Measurements from ENCODE around the gene RUVBL2. TPM values are rescaled to one million over a fixed set of nuclear protein-coding genes. Genes with fewer than 3 reads are reported as not detected.

The RUVBL2 gene
- 354 and 391 TPM in 2 replicates for total RNA-seq (2012; rRNA removed)
- polyA plus RNA-seq (2012; rRNA removed): 196 and 225 TPM in 2 replicates
- 139 and 243 TPM in 2 replicates for polyA plus RNA-seq (2012; cell fraction: cytosol; rRNA removed)
- polyA plus RNA-seq (2012; cell fraction: nucleus; rRNA removed; ENCODE audit: low replicate concordance): 158 and 323 TPM in 2 replicates
- percentile 52 among the genes with signal in this experiment for Bru-seq, nascent RNA
- BruChase-seq, experiment 1, labeled RNA remaining after a 6-hour chase: percentile 58 among the genes with signal in this experiment
- BruChase-seq, experiment 2, labeled RNA remaining after a 2-hour chase: percentile 49 among the genes with signal in this experiment
- long read RNA-seq, transcript RUVBL2-206 (15 exons, 2,009 nt): major isoform, 58 of 92 reads
- long read RNA-seq, partial matches to known transcripts: 25 of 92 reads
- long read RNA-seq, other reads (novel, unspliced or antisense): 5 of 92 reads

DNA sequence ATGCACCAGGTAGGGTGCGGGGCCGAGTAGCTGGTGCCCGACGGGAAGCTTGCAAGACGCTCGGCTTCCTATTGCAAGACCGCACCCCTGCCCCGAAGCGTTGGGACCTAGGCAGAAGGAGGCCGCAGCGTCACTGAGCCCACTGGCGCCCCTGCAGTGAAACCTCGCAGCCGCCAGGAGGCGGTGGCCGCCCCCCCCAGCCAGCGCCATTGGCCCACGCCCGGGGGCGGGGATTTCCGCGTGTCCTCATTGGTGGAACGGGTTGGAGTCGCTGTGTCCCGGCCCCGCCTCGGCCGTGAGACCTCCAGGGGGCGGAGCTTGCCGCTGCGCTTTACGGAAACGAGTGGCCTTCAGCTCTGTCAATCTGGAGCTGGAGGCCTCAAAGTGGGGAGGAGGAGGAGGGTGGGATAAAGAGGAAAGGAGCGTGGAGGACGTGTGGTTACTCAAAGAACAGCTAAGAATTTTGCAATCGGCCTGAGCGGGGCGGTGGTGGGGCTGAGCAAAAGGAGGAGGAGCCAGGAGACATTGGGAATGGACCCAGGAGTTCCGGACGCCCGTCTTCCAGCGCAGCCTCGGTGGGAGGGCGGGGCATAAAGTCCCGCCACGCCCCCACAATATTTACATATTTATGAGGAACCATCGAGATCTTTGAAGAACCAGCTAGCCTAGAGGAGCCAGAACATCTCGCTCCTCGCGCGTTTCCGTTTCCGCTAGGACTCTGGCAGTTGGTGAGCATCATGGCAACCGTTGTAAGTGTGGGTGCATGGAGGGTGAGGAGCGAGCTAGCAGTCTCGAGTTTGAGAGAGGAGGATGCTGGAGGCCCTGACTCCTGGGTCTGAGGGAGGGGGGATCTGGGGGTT is at the start of gene RUVBL2, which contains the start of gene GYS1:
TSS of gene RUVBL2 (plus strand) at position 713 of the 860 bp plus-strand sequence. CDS start at position 738, 25 bp downstream.
TSS of gene GYS1 (minus strand) at position 135 of the 860 bp plus-strand sequence. CDS start 197 bp downstream, outside the sequence.
- Histone ChIP-seq H2AK5ac (ENCODE audit: low read depth, low read length) (peak within 1 kb of the TSS; percentile 93), H4K8ac (ENCODE audit: low read depth in 2 of 2, low read length in 2 of 2) (peak within 1 kb of the TSS; percentile 48 to 75), H3K36me3 (ENCODE audit: control insufficient read depth, insufficient read depth, low read length) (peaks cover 12% of the 10 kb centered on the region), H3K4me3 (ENCODE audit: insufficient read depth, low read depth, low read length) (peak within 1 kb of the TSS; percentile 78), H3K4ac (ENCODE audit: low read depth, low read length) (peak within 1 kb of the TSS; percentile 93), H3K18ac (ENCODE audit: low read depth, low read length) (peak within 1 kb of the TSS; percentile 35), H3K27me3 (ENCODE audit: control insufficient read depth, insufficient read depth, low read length) (no peaks in the 10 kb centered on the region), H2BK120ac (ENCODE audit: low read depth, low read length) (peak within 1 kb of the TSS; percentile 54; the same call in 1 of the 2 replicates), H4K20me1 (ENCODE audit: insufficient read depth, low read length) (peaks cover 27% of the 10 kb centered on the region), H2AK9ac (replicated peaks; ENCODE audit: low read depth, low read length, poor library complexity) (peak within 1 kb of the TSS; percentile 95), H3K4me1 (ENCODE audit: control insufficient read depth, insufficient read depth, low read length) (peaks cover 12% of the 10 kb centered on the region), H2AFZ (replicated peaks; ENCODE audit: low read length, poor library complexity) (peak within 1 kb of the TSS; percentile 88), H2BK5ac (ENCODE audit: low read depth, low read length, poor library complexity, severe bottlenecking) (peak within 1 kb of the TSS; percentile 77), H4K5ac (ENCODE audit: low read depth, low read length) (peak within 1 kb of the TSS; percentile 41; the same call in 1 of the 2 replicates), H2BK20ac (ENCODE audit: low read depth, low read length) (no peak within 1 kb of the TSS), H4K91ac (ENCODE audit: insufficient read depth, low read depth, low read length) (peak within 1 kb of the TSS; percentile 91), H3K4me2 (ENCODE audit: low read depth, low read length) (peak within 1 kb of the TSS; percentile 98), H3K9me3 (ENCODE audit: control insufficient read depth, insufficient read depth, low read length) (no peaks in the 10 kb centered on the region), H3K56ac (ENCODE audit: extremely low read depth, insufficient read depth, low read length) (peak within 1 kb of the TSS; percentile 68), H3K9ac (ENCODE audit: low read depth, low read length) (peak within 1 kb of the TSS; percentile 92), H3K14ac (replicated peaks; ENCODE audit: low read depth, low read length) (peak within 1 kb of the TSS; percentile 93), H3K27ac (ENCODE audit: insufficient read depth, low read length) (peak within 1 kb of the TSS; percentile 85), H3K79me1 (ENCODE audit: low read depth in 1 of 2, low read length in 2 of 2) (peaks cover 16 to 73% of the 10 kb centered on the region in 2 experiments), H3K9me1 (ENCODE audit: insufficient read depth, low read length) (0 out of 2 replicates have a peak, but pooled peaks cover 3% of the 10 kb centered on the region), H2BK15ac (ENCODE audit: low read depth, low read length) (peak within 1 kb of the TSS; percentile 12; the same call in 1 of the 3 replicates), H3K23ac (ENCODE audit: low read depth, low read length) (peak within 1 kb of the TSS; percentile 94)
- 0% methylated on average over 16 of the region's 56 CpGs; no CpG with 5 or more reads in 1 of the 2 experiments for WGBS, 2 experiments (ENCODE audit: extremely low coverage in 2 of 2, insufficient read length in 1 of 2)
- BruUV-seq (replicated peaks): no TSS peak
- CTCF ChIA-PET: interaction anchor here (0.6 to 1.9 kb wide), 17 partner anchors 10 to 277 kb away, joined by 3 to 9 read pairs (median 4); no protein-coding TSS in a partner anchor
- intact Hi-C loops (cut with micrococcal nuclease) (loop anchor here (5.0 to 10.0 kb wide), 3 partner anchors 64 to 211 kb away; partner anchors contain the start of genes CGB7 and KCNA7), in situ Hi-C loops (cut with MboI; ENCODE audit: low sequenced_read_pairs) (no loop called here), dilution Hi-C loops (cut with HindIII; ENCODE audit: low sequenced_read_pairs, unreplicated experiment) (no loop called here)
- TF ChIP-seq RCOR1 (IDR thresholded peaks at IDR 0.05; ENCODE audit: insufficient replicate concordance, low read length): no peak
- 0 out of 2 replicates have a peak, but pooled peaks have one; percentile 1 for TF ChIP-seq RAD21 (IDR thresholded peaks at IDR 0.05; ENCODE audit: low read length)
- TF ChIP-seq CHD1 (IDR thresholded peaks at IDR 0.05; ENCODE audit: low read depth, low read length): no peak
- peak; percentile 77 for TF ChIP-seq POLR2A (IDR thresholded peaks at IDR 0.05; ENCODE audit: low read depth, low read length)
- peak; percentile 35 for TF ChIP-seq SMC3 (IDR thresholded peaks at IDR 0.05; ENCODE audit: low read depth, low read length)
- TF ChIP-seq, protein P1, sequence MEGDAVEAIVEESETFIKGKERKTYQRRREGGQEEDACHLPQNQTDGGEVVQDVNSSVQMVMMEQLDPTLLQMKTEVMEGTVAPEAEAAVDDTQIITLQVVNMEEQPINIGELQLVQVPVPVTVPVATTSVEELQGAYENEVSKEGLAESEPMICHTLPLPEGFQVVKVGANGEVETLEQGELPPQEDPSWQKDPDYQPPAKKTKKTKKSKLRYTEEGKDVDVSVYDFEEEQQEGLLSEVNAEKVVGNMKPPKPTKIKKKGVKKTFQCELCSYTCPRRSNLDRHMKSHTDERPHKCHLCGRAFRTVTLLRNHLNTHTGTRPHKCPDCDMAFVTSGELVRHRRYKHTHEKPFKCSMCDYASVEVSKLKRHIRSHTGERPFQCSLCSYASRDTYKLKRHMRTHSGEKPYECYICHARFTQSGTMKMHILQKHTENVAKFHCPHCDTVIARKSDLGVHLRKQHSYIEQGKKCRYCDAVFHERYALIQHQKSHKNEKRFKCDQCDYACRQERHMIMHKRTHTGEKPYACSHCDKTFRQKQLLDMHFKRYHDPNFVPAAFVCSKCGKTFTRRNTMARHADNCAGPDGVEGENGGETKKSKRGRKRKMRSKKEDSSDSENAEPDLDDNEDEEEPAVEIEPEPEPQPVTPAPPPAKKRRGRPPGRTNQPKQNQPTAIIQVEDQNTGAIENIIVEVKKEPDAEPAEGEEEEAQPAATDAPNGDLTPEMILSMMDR (conservative IDR thresholded peaks at IDR 0.05; ENCODE audit: low read depth, low read length): peak; percentile 99
- peak; percentile 68; the same call in 1 of the 2 replicates for TF ChIP-seq MXI1 (IDR thresholded peaks at IDR 0.05; ENCODE audit: borderline replicate concordance, low read depth, low read length)
- peak; percentile 97 for TF ChIP-seq CEBPB (IDR thresholded peaks at IDR 0.05; ENCODE audit: low read depth, low read length)
- peak; percentile 90; the same call in 1 of the 2 replicates for TF ChIP-seq MAZ (IDR thresholded peaks at IDR 0.05; ENCODE audit: borderline replicate concordance, low read depth, low read length)
- ATAC-seq (ENCODE audit: low read depth) (peak; percentile 93), DNase-seq (peak; percentile 99)
- POLR2A ChIA-PET (ENCODE audit: unreplicated experiment): interaction anchor here (0.9 kb wide), 1 partner anchor 118 kb away, joined by 3 read pairs; no protein-coding TSS in a partner anchor

Measured in IMR-90 (cell line).